Caco-2 (cell line): Measurements from ENCODE around the gene ERN2. TPM values are rescaled to one million over a fixed set of nuclear protein-coding genes. Genes with fewer than 3 reads are reported as not detected.

Experiments used
- BruUV-seq: library from RNA; stranded (reverse); fragments of 400-500 nt; replicated peaks from 2 replicates; lab custom pipeline; 2021; lab: Mats Ljungman, UMichigan
- CTCF ChIA-PET: fragments of 300-600 bp; sonication (Branson Sonifier 250); formaldehyde crosslinking; loops from one replicate; lab custom pipeline; 2022; ENCODE audit warnings: antibody characterized with exemption; lab: Charles Lee
- POLR2A ChIA-PET: fragments of 300-600 bp; sonication (Branson Sonifier 250); formaldehyde crosslinking; loops from one replicate; lab custom pipeline; 2022; ENCODE audit warnings: antibody characterized with exemption; lab: Charles Lee
- DNase-seq, 2 experiments: peaks; one replicate each; pipeline versions ENCODE4 v3.0.0 to v3.0.0-alpha.2; 2020 to 2022
- H3K27me3 ChIP-seq: replicated peaks from 2 replicates; pipeline ENCODE4 v1.6.0; 2011; ENCODE audit warnings: low read length; ENCODE audit not compliant: control insufficient read depth, insufficient read depth
- H3K36me3 ChIP-seq: 2 replicates; pipeline ENCODE4 v1.5.1; 2011; ENCODE audit warnings: low read length; ENCODE audit not compliant: control insufficient read depth, insufficient read depth
- H3K4me1 ChIP-seq: fragments of 250-450 bp; sonication (Bioruptor Pico); 2 replicates; pipeline ENCODE4 v1.5.1; 2020; ENCODE audit warnings: mild to moderate bottlenecking
- H3K4me3 ChIP-seq: 2 replicates; pipeline ENCODE4 v1.5.1; 2011; ENCODE audit warnings: low read depth, mild to moderate bottlenecking, control low read depth, low read length
- H3K9me3 ChIP-seq: fragments of 250-450 bp; sonication (Bioruptor Pico); 2 replicates; pipeline ENCODE4 v1.5.1; 2020; ENCODE audit warnings: mild to moderate bottlenecking, moderate library complexity
- H3K27ac Mint-ChIP-seq: one replicate; pipeline ENCODE4 v1.8.0; 2022; ENCODE audit warnings: mixed read lengths; ENCODE audit not compliant: unreplicated experiment
- H3K27me3 Mint-ChIP-seq: one replicate; pipeline ENCODE4 v1.8.0; 2022; ENCODE audit warnings: mixed read lengths; ENCODE audit not compliant: insufficient read depth, unreplicated experiment
- H3K36me3 Mint-ChIP-seq: one replicate; pipeline ENCODE4 v1.8.0; 2022; ENCODE audit warnings: mild to moderate bottlenecking, mixed read lengths; ENCODE audit not compliant: insufficient read depth, unreplicated experiment
- H3K4me1 Mint-ChIP-seq: one replicate; pipeline ENCODE4 v1.8.0; 2022; ENCODE audit warnings: low read depth, mixed read lengths; ENCODE audit not compliant: unreplicated experiment
- H3K4me3 Mint-ChIP-seq: one replicate; pipeline ENCODE4 v1.8.0; 2022; ENCODE audit warnings: mild to moderate bottlenecking, moderate library complexity, mixed read lengths; ENCODE audit not compliant: unreplicated experiment
- H3K9me3 Mint-ChIP-seq: one replicate; pipeline ENCODE4 v1.8.0; 2022; ENCODE audit warnings: mixed read lengths; ENCODE audit not compliant: unreplicated experiment
- intact Hi-C: fragments of 100-400 bp; cut with micrococcal nuclease; formaldehyde crosslinking; loops from one replicate; pipeline ENCODE4 v1.10.0; 2022; ENCODE audit not compliant: unreplicated experiment
- total RNA-seq: library from RNA; stranded (reverse); gene quantifications from 2 replicates; pipeline ENCODE4 v1.2.3, GENCODE V29; 2022
- TF ChIP-seq, protein P1 (sequence below), 2 experiments: fragments of 200-600 bp in 1 of 2; IDR thresholded peaks; 1 replicate in 1 of 2; 2 replicates in 1 of 2; pipeline versions ENCODE4 v1.5.1 to v1.8.0; 2011 to 2022; ENCODE audit warnings: antibody characterized with exemption in 1 of 2, control low read depth in 1 of 2, inconsistent platforms in 1 of 2, low read depth in 1 of 2, low read length in 1 of 2, mild to moderate bottlenecking in 1 of 2, moderate library complexity in 1 of 2; ENCODE audit not compliant: insufficient read depth in 1 of 2, severe bottlenecking in 1 of 2, unreplicated experiment in 1 of 2

Gene ERN2
- total RNA-seq, 1 experiment from 2014 or later, result not detected

GRCh38 chr16:23699100-23699499, 13.9 kb downstream of the ERN2 start:
- Histone ChIP-seq H3K4me1 (no peaks in the 10 kb centered on the region), H3K4me3 (no peak overlapping the region), H3K36me3 (no peaks in the 10 kb centered on the region), H3K27me3 (no peaks in the 10 kb centered on the region), H3K9me3 (no peaks in the 10 kb centered on the region)
- Mint-ChIP-seq H3K27me3 (no peaks in the 10 kb centered on the region), H3K4me1 (no peaks in the 10 kb centered on the region), H3K27ac (no peak overlapping the region), H3K36me3 (peaks cover 4% of the 10 kb centered on the region), H3K9me3 (peaks cover 14% of the 10 kb centered on the region), H3K4me3 (no peak overlapping the region)
- POLR2A ChIA-PET, result no interaction called here
- no TSS peak for BruUV-seq
- no peak for DNase-seq
- CTCF ChIA-PET, result no interaction called here
- intact Hi-C loops, result no loop called here
- TF ChIP-seq, protein P1, sequence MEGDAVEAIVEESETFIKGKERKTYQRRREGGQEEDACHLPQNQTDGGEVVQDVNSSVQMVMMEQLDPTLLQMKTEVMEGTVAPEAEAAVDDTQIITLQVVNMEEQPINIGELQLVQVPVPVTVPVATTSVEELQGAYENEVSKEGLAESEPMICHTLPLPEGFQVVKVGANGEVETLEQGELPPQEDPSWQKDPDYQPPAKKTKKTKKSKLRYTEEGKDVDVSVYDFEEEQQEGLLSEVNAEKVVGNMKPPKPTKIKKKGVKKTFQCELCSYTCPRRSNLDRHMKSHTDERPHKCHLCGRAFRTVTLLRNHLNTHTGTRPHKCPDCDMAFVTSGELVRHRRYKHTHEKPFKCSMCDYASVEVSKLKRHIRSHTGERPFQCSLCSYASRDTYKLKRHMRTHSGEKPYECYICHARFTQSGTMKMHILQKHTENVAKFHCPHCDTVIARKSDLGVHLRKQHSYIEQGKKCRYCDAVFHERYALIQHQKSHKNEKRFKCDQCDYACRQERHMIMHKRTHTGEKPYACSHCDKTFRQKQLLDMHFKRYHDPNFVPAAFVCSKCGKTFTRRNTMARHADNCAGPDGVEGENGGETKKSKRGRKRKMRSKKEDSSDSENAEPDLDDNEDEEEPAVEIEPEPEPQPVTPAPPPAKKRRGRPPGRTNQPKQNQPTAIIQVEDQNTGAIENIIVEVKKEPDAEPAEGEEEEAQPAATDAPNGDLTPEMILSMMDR (IDR thresholded peaks at IDR 0.05; ENCODE audit: insufficient read depth in 1 of 2, low read depth in 1 of 2, low read length in 1 of 2, severe bottlenecking in 1 of 2, unreplicated experiment in 1 of 2), result no peak

GRCh38 chr16:23695756-23696155, 17.3 kb downstream of the ERN2 start:
- peaks cover 4% of the 10 kb centered on the region for H3K36me3 Mint-ChIP-seq
- H3K9me3 Mint-ChIP-seq, result no peaks in the 10 kb centered on the region
- DNase-seq, result no peak
- POLR2A ChIA-PET, result no interaction called here
- H3K27ac Mint-ChIP-seq, result no peak overlapping the region
- no TSS peak for BruUV-seq
- intact Hi-C loops, result no loop called here
- no peaks in the 10 kb centered on the region for H3K27me3 Mint-ChIP-seq
- Histone ChIP-seq H3K9me3 (no peaks in the 10 kb centered on the region), H3K4me3 (no peak overlapping the region), H3K36me3 (peaks cover 2% of the 10 kb centered on the region; the same call in 1 of the 2 replicates), H3K4me1 (no peaks in the 10 kb centered on the region), H3K27me3 (no peaks in the 10 kb centered on the region)
- TF ChIP-seq, protein P1 (IDR thresholded peaks at IDR 0.05; ENCODE audit: insufficient read depth in 1 of 2, low read depth in 1 of 2, low read length in 1 of 2, severe bottlenecking in 1 of 2, unreplicated experiment in 1 of 2), result no peak
- CTCF ChIA-PET, result no interaction called here
- H3K4me1 Mint-ChIP-seq, result no peaks in the 10 kb centered on the region
- no peak overlapping the region for H3K4me3 Mint-ChIP-seq

DNA sequence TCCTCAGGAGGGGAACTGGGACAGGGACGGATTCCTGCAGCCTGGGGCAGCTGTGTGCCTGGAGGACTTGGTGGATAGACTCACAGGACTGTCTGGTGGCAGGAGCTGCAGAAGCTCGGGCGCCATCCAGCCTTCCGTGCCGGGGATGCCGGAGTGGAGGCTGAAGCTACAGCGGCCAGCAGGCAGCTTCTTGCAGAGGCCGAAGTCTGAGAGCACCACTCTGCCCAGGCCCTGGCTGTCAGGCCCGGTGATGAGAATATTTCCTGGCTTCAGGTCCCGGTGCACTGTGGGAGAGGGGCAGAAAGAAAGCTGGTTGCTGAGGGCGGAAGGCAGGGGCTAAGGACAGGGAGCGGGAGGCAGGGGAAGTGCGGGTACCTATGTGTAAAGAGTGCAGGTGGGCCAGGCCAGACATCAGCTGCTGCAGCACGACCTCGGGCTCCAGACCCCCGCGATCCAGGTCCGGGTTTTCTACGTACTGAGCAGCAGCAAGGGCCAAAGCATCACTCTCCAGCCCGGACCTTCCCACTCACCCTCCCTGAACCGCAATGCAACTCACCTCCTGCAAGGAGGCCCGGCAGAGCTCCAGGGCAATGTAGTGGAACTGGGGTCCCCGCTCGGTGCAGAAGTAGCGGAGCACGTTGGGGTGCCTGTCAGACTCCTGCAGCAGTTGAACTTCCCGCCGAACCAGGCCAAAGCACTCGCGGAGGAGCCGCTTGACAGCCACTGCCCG, 18.2 kb downstream of the ERN2 start:
- Histone ChIP-seq H3K4me1 (no peaks in the 10 kb centered on the region), H3K4me3 (no peak overlapping the region), H3K36me3 (peaks cover 2% of the 10 kb centered on the region), H3K9me3 (no peaks in the 10 kb centered on the region), H3K27me3 (no peaks in the 10 kb centered on the region)
- POLR2A ChIA-PET, result interaction anchor here (0.6 kb wide), 1 partner anchor 30 kb away, joined by 3 read pairs; no protein-coding TSS in a partner anchor
- no peak overlapping the region for H3K4me3 Mint-ChIP-seq
- TF ChIP-seq, protein P1 (IDR thresholded peaks at IDR 0.05; ENCODE audit: insufficient read depth in 1 of 2, low read depth in 1 of 2, low read length in 1 of 2, severe bottlenecking in 1 of 2, unreplicated experiment in 1 of 2), result no peak
- no peaks in the 10 kb centered on the region for H3K27me3 Mint-ChIP-seq
- DNase-seq, result no peak
- H3K27ac Mint-ChIP-seq, result no peak overlapping the region
- intact Hi-C loops, result no loop called here
- H3K4me1 Mint-ChIP-seq, result no peaks in the 10 kb centered on the region
- CTCF ChIA-PET, result no interaction called here
- no TSS peak for BruUV-seq
- peaks cover 10% of the 10 kb centered on the region for H3K36me3 Mint-ChIP-seq
- no peaks in the 10 kb centered on the region for H3K9me3 Mint-ChIP-seq
